Parathyroid adenoma (tissue), 2 donors: ENCODE measurements around the gene AFM.

ENCODE experiments used
- H2AFZ ChIP-seq: fragments of 300-600 bp; sonication (generic); one replicate; pipeline ENCODE4 v1.7.0; 2017; ENCODE audit warnings: antibody characterized with exemption, mild to moderate bottlenecking
- H3K27ac ChIP-seq: fragments of 300-600 bp; sonication (generic); one replicate; pipeline ENCODE4 v1.7.0; 2017
- H3K27me3 ChIP-seq: fragments of 300-600 bp; sonication (generic); one replicate; pipeline ENCODE4 v1.7.0; 2017; ENCODE audit warnings: low read length; ENCODE audit not compliant: control insufficient read depth, insufficient read depth
- H3K36me3 ChIP-seq: fragments of 300-600 bp; sonication (generic); one replicate; pipeline ENCODE4 v1.7.0; 2017; ENCODE audit warnings: low read length; ENCODE audit not compliant: control insufficient read depth, insufficient read depth
- H3K4me1 ChIP-seq: fragments of 300-600 bp; sonication (generic); one replicate; pipeline ENCODE4 v1.7.0; 2017; ENCODE audit warnings: control low read depth
- H3K4me2 ChIP-seq: fragments of 300-600 bp; sonication (generic); one replicate; pipeline ENCODE4 v1.7.0; 2017; ENCODE audit warnings: low read length
- H3K4me3 ChIP-seq: fragments of 300-600 bp; sonication (generic); one replicate; pipeline ENCODE4 v1.7.0; 2017; ENCODE audit warnings: low read depth, low read length
- H3K79me2 ChIP-seq: fragments of 300-600 bp; sonication (generic); one replicate; pipeline ENCODE4 v1.7.0; 2017; ENCODE audit warnings: control low read depth
- H3K9ac ChIP-seq: fragments of 300-600 bp; sonication (generic); one replicate; pipeline ENCODE4 v1.7.0; 2017; ENCODE audit warnings: mild to moderate bottlenecking
- H3K9me3 ChIP-seq: fragments of 300-600 bp; sonication (generic); one replicate; pipeline ENCODE4 v1.7.0; 2017; ENCODE audit warnings: low read length; ENCODE audit not compliant: control insufficient read depth
- TF ChIP-seq, protein P1 (sequence below): fragments of 300-600 bp; sonication (generic); IDR thresholded peaks from one replicate; pipeline ENCODE4 v1.7.0; 2017; ENCODE audit warnings: antibody characterized with exemption, mild to moderate bottlenecking
- donor health status: primary hyperparathyroidism.

AFM gene

GRCh38 chr4:73486497-73486896, 5.0 kb downstream of the AFM start:
- no peaks in the 10 kb centered on the region for H3K4me1 ChIP-seq
- no peak overlapping the region for H2AFZ ChIP-seq
- TF ChIP-seq, protein P1, sequence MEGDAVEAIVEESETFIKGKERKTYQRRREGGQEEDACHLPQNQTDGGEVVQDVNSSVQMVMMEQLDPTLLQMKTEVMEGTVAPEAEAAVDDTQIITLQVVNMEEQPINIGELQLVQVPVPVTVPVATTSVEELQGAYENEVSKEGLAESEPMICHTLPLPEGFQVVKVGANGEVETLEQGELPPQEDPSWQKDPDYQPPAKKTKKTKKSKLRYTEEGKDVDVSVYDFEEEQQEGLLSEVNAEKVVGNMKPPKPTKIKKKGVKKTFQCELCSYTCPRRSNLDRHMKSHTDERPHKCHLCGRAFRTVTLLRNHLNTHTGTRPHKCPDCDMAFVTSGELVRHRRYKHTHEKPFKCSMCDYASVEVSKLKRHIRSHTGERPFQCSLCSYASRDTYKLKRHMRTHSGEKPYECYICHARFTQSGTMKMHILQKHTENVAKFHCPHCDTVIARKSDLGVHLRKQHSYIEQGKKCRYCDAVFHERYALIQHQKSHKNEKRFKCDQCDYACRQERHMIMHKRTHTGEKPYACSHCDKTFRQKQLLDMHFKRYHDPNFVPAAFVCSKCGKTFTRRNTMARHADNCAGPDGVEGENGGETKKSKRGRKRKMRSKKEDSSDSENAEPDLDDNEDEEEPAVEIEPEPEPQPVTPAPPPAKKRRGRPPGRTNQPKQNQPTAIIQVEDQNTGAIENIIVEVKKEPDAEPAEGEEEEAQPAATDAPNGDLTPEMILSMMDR: no peak
- H3K4me2 ChIP-seq: no peak overlapping the region
- H3K9ac ChIP-seq: no peak overlapping the region
- no peaks in the 10 kb centered on the region for H3K9me3 ChIP-seq
- H3K27me3 ChIP-seq: no peaks in the 10 kb centered on the region
- no peaks in the 10 kb centered on the region for H3K36me3 ChIP-seq
- no peak overlapping the region for H3K27ac ChIP-seq
- no peaks in the 10 kb centered on the region for H3K79me2 ChIP-seq
- no peak overlapping the region for H3K4me3 ChIP-seq

DNA sequence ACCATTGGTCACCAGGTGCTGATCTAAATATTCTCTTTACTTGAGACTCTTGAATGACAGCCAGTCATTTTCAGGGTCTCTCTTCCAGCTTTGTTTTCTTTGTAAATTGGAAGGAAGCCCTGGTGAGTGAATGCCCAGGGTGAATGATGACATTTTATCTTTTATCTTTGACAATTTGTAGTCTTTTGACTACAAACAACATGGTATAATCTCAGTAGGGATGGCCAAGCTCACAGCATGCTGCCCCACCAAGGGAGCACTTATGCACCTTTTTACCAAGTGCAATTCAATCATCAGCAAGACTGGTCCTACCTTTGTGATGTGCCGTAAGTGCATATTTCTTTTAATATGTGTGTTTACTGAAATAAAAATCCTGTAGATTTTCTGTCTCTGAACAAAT, 5.7 kb downstream of the AFM start:
- Histone ChIP-seq H3K79me2 (no peaks in the 10 kb centered on the region), H3K4me1 (no peaks in the 10 kb centered on the region), H3K4me2 (no peak overlapping the region), H3K9me3 (no peaks in the 10 kb centered on the region), H3K27ac (no peak overlapping the region), H3K27me3 (no peaks in the 10 kb centered on the region), H3K9ac (no peak overlapping the region), H3K4me3 (no peak overlapping the region), H2AFZ (no peak overlapping the region), H3K36me3 (no peaks in the 10 kb centered on the region)
- TF ChIP-seq, protein P1: no peak

DNA sequence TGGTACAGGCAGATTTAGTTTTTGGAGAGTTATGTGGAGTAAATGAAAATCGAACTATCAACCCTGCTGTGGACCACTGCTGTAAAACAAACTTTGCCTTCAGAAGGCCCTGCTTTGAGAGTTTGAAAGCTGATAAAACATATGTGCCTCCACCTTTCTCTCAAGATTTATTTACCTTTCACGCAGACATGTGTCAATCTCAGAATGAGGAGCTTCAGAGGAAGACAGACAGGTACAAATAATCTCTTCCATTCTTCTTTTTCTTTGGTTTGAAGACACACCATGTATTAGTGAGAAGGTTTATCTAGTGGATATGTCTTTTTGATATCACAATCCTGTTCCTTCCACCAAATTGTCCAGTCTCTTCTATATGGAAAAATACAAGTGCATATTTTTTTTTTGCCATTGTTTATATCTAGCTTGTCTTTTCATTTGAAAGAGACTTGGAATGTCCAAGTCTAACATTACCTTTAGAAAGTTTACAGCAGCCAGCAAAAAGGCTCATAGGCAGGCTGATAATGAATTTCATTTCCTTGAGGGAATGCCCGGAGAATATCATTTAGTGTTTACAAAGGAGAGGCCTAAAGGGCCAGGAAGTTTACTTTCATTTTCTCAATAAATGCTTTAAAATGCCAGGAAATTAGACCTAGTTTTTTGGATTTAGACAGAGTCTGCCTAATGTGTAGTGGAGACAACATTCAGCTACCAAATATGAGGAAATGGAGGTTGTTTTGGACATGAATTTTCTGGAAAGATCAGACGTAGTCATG, 18.6 kb downstream of the AFM start:
- Histone ChIP-seq H3K27me3 (no peaks in the 10 kb centered on the region), H3K27ac (no peak overlapping the region), H3K4me3 (no peak overlapping the region), H3K4me2 (no peak overlapping the region), H2AFZ (no peak overlapping the region), H3K9ac (no peak overlapping the region), H3K4me1 (no peaks in the 10 kb centered on the region), H3K9me3 (no peaks in the 10 kb centered on the region), H3K36me3 (no peaks in the 10 kb centered on the region), H3K79me2 (no peaks in the 10 kb centered on the region)
- TF ChIP-seq, protein P1: no peak

DNA sequence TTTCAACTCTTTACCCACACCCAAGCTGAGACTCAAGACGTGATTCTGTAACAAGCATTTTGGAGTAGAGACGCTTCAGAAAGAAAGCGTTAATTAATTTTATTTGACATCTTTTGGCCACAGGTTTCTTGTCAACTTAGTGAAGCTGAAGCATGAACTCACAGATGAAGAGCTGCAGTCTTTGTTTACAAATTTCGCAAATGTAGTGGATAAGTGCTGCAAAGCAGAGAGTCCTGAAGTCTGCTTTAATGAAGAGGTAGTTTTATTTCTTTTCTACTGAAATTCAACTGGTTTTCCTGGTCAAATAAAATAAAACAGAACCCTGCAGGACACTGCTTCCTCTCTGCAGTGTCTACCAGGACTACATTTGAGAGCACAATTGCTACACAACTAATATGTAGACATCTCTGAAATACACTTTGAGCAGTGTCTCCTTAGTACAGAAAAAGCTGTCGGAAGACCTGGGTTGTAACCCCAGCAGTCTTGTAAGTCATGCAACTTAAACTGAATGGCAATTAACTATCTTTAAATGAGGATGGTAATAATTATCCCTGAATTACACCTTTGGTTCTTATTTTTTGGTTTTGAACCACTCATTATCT, 20.2 kb downstream of the AFM start:
- Histone ChIP-seq H3K27ac (no peak overlapping the region), H2AFZ (no peak overlapping the region), H3K9me3 (no peaks in the 10 kb centered on the region), H3K4me1 (no peaks in the 10 kb centered on the region), H3K9ac (no peak overlapping the region), H3K79me2 (no peaks in the 10 kb centered on the region), H3K36me3 (no peaks in the 10 kb centered on the region), H3K4me3 (no peak overlapping the region), H3K27me3 (no peaks in the 10 kb centered on the region), H3K4me2 (no peak overlapping the region)
- TF ChIP-seq, protein P1: no peak

GRCh38 chr4:73505567-73505966, 24.0 kb downstream of the AFM start:
- H2AFZ ChIP-seq: no peak overlapping the region
- no peaks in the 10 kb centered on the region for H3K36me3 ChIP-seq
- H3K27ac ChIP-seq: no peak overlapping the region
- H3K27me3 ChIP-seq: no peaks in the 10 kb centered on the region
- no peaks in the 10 kb centered on the region for H3K4me1 ChIP-seq
- H3K79me2 ChIP-seq: no peaks in the 10 kb centered on the region
- no peaks in the 10 kb centered on the region for H3K9me3 ChIP-seq
- no peak overlapping the region for H3K4me3 ChIP-seq
- TF ChIP-seq, protein P1: no peak
- no peak overlapping the region for H3K9ac ChIP-seq
- no peak overlapping the region for H3K4me2 ChIP-seq
